Measurements from ENCODE around the gene SERPINB11.
"Not testable (repeated sequence)": the region's sequence is repeated elsewhere in the genome, so short reads cannot be mapped to it uniquely, and the experiment has no call there.

Gene SERPINB11

GRCh38 chr18:63730773-63731172, 28.0 kb downstream of the SERPINB11 start:
- DNase-seq = no peak

- no peak for DNase-seq
Observed at GRCh38 chr18:63731215-63731614, 28.5 kb downstream of the SERPINB11 start.

- no peak for DNase-seq
Observed at GRCh38 chr18:63736876-63737275, 34.1 kb downstream of the SERPINB11 start.

- DNase-seq = no peak
Observed at GRCh38 chr18:63741769-63742168, 39.0 kb downstream of the SERPINB11 start.

- no peak for DNase-seq
Observed at GRCh38 chr18:63747006-63747405, 44.2 kb downstream of the SERPINB11 start.

GRCh38 chr18:63749489-63749888, 46.7 kb downstream of the SERPINB11 start:
- DNase-seq = no peak

- no peak for DNase-seq
Observed at GRCh38 chr18:63752636-63753035, 49.9 kb downstream of the SERPINB11 start.

GRCh38 chr18:63753676-63754075, 50.9 kb downstream of the SERPINB11 start:
- DNase-seq = no peak

GRCh38 chr18:63757541-63757940, 54.8 kb downstream of the SERPINB11 start:
- DNase-seq = no peak

GRCh38 chr18:63758615-63759240, 56.0 kb downstream of the SERPINB11 start:
- DNase-seq = no peak

- DNase-seq = not testable (repeated sequence)
Observed at GRCh38 chr18:63759786-63760185, 57.0 kb downstream of the SERPINB11 start.

GRCh38 chr18:63762518-63762917, 59.8 kb downstream of the SERPINB11 start:
- no peak for DNase-seq

GRCh38 chr18:63763831-63764600, 61.3 kb downstream of the SERPINB11 start:
- DNase-seq = no peak

GRCh38 chr18:63765837-63766236, 63.1 kb downstream of the SERPINB11 start:
- DNase-seq = no peak

Measured in activated CD4-positive, alpha-beta T cell treated with anti-CD3 and anti-CD28 coated beads, Interleukin-2, amount 50 U/mL, for 16 hours (primary cell).